Measurements from ENCODE around the gene ZRANB1.

DNA sequence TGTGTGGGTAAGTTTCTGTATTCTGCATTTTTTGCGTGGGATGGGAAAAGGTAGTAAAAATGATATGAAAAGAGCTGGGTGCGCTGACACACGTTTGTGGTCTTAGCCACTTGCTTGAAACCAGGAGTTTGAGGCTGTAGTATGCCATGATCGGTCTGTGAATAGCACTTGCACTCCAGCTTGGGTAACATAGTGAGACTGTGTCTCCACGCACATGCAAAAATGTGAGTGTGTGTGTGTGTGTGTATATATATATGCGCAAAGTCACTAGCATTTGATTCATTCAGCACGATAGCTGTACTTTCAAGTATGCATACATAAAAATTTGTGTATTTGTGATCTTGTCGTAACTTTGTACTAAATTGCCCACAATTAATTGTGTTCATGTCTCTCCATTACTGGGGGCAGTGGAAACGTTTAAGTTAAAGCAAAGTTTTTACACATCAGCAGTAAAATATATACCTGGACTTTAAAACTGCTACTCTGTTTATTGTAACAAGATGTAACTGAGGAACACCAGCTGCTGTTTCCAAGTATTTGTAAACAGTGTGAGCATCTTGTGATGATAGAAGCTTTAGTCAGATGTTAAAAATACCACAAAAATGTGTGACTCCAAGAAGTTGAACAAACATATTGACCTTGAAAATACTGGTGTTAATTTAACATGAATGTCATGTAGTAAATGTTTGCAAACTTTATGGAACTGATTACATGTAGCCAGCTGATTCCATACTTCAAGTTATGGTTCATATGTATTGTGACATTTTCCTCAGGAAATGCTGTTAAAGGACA, 1.6 kb downstream of the ZRANB1 start:
- TF ChIP-seq, protein P1, sequence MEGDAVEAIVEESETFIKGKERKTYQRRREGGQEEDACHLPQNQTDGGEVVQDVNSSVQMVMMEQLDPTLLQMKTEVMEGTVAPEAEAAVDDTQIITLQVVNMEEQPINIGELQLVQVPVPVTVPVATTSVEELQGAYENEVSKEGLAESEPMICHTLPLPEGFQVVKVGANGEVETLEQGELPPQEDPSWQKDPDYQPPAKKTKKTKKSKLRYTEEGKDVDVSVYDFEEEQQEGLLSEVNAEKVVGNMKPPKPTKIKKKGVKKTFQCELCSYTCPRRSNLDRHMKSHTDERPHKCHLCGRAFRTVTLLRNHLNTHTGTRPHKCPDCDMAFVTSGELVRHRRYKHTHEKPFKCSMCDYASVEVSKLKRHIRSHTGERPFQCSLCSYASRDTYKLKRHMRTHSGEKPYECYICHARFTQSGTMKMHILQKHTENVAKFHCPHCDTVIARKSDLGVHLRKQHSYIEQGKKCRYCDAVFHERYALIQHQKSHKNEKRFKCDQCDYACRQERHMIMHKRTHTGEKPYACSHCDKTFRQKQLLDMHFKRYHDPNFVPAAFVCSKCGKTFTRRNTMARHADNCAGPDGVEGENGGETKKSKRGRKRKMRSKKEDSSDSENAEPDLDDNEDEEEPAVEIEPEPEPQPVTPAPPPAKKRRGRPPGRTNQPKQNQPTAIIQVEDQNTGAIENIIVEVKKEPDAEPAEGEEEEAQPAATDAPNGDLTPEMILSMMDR (IDR thresholded peaks at IDR 0.05) = no peak
- no peak for TF ChIP-seq POLR2A (IDR thresholded peaks at IDR 0.05)

Measured in uterus (tissue), 2 donors.